ENCODE measurements around the gene EHMT1. TPM values are rescaled to one million over a fixed set of nuclear protein-coding genes. Genes with fewer than 3 reads are reported as not detected.

Gene EHMT1
- total RNA-seq, 1 donor from 2014 or later = 40.8 TPM

DNA sequence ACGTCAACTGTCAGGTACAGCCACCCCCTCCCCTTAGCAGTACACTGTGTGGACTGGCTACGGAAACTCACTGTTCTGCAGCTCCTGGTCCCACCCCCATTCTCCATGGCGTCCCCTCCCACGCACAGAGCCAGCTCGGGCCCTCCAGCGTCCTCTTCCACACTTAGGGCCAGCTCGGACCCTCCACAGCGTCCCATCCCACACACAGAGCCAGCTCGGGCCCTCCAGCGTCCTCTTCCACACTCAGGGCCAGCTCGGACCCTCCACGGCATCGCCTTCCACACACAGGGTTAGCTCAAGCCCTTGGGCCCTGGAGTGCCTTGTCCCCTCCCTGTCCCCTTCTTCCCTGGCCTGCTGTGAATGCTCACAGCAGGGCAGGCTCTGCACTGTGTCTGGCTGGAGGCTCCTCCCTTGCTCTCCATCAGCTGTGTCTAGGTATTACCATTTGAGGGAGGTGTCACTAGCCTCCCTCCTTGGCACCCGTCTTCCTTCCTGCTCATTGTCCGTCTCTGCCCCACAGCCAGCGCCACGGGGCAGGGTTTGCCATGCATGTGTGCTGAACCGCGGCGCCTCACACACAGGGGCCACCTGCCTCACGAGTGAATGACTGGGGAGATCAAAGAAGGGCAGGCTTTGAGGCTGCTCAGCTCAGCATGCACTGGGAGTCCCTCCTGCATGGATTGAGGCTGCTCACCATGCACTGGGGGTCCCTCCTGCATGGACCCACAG is 180.3 kb downstream of the EHMT1 start:
- no peak overlapping the region for H3K4me3 ChIP-seq (ENCODE audit: low read depth, low read length)
- no peak for DNase-seq (ENCODE audit: low read depth)
- no peak for TF ChIP-seq CTCF (conservative IDR thresholded peaks at IDR 0.05; ENCODE audit: low read depth, low read length)

GRCh38 chr9:137799630-137799983 is 180.8 kb downstream of the EHMT1 start:
- no peak overlapping the region for H3K4me3 ChIP-seq (ENCODE audit: low read depth, low read length)
- no peak for TF ChIP-seq CTCF (conservative IDR thresholded peaks at IDR 0.05; ENCODE audit: low read depth, low read length)
- no peak for DNase-seq (ENCODE audit: low read depth)

DNA sequence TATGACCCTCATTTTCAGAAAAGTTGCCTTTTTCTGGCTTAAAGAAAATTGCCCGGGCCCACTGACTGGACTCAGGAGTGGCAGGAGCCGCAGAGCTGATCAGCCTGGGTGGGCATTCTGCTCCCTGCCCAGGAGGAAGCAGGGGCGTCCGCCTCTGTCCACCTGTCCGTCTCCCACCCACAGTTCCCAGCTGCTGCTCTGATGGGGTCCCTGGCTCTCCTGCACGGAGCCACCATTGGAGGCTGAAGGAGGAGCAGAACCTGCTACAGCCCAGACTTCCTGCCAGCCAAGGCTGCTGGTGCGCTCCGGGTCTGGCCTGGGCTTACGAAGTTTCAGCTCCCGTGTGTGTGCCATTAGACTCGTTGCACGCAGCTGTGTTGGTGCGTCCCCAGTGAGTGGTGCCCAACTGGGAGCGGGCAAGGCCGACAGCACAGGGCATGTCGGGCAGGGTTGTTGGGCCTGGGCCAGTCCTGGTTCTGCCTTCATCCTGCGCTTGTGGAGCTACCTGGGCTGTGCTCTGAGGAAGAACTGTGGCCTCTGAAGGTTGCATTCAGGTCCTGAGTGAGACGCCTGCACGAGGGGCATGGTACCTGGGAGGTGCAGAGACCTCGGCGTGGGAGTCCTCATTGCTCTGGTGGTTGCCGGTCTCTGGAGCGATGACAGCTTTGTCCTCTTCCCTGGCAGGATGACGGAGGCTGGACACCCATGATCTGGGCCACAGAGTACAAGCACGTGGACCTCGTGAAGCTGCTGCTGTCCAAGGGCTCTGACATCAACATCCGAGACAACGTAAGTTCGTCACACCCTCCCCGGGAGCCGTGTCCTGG is 181.6 kb downstream of the EHMT1 start:
- DNase-seq (ENCODE audit: low read depth) = no peak
- no peak overlapping the region for H3K4me3 ChIP-seq (ENCODE audit: low read depth, low read length)
- TF ChIP-seq CTCF (conservative IDR thresholded peaks at IDR 0.05; ENCODE audit: low read depth, low read length) = no peak

GRCh38 chr9:137801023-137801319 is 182.2 kb downstream of the EHMT1 start:
- H3K4me3 ChIP-seq (ENCODE audit: low read depth, low read length) = no peak overlapping the region
- no peak for DNase-seq (ENCODE audit: low read depth)
- TF ChIP-seq CTCF (conservative IDR thresholded peaks at IDR 0.05; ENCODE audit: low read depth, low read length) = no peak

- no peak for TF ChIP-seq CTCF (conservative IDR thresholded peaks at IDR 0.05; ENCODE audit: low read depth, low read length)
- DNase-seq (ENCODE audit: low read depth) = no peak
- no peak overlapping the region for H3K4me3 ChIP-seq (ENCODE audit: low read depth, low read length)
Observed at GRCh38 chr9:137802021-137802420, 183.2 kb downstream of the EHMT1 start.

GRCh38 chr9:137802521-137803243 is 183.9 kb downstream of the EHMT1 start:
- no peak for DNase-seq (ENCODE audit: low read depth)
- no peak for TF ChIP-seq CTCF (conservative IDR thresholded peaks at IDR 0.05; ENCODE audit: low read depth, low read length)

More at GRCh38 chr9:137802521-137803243, 183.9 kb downstream of the EHMT1 start:
- no peak overlapping the region for H3K4me3 ChIP-seq (ENCODE audit: low read depth, low read length)

Data from epithelial cell of proximal tubule (primary cell).